Cardiac muscle cell (in vitro differentiated cells and primary cell): ENCODE measurements around the gene C11orf91. TPM values are rescaled to one million over a fixed set of nuclear protein-coding genes. Genes with fewer than 3 reads are reported as not detected.
"Not testable (repeated sequence)": the region's sequence is repeated elsewhere in the genome, so short reads cannot be mapped to it uniquely, and the experiment has no call there.

Experiments
- DNase-seq, 2 donors: peaks; one replicate each; pipeline versions ENCODE4 v3.0.0 to v3.0.0-alpha.2; 2010 to 2017; ENCODE audit warnings: low read depth in 1 of 2, low spot score in 1 of 2
- H3K27ac ChIP-seq: fragments of 200-600 bp; sonication (generic); 2 replicates; pipeline ENCODE4 v1.5.1; 2016
- H3K27me3 ChIP-seq: fragments of 200-600 bp; sonication (generic); 2 replicates; pipeline ENCODE4 v1.6.0; 2016; ENCODE audit warnings: control low read depth
- H3K36me3 ChIP-seq: fragments of 200-600 bp; sonication (generic); 2 replicates; pipeline ENCODE4 v1.5.1; 2016; ENCODE audit warnings: control low read depth
- H3K4me1 ChIP-seq: fragments of 200-600 bp; sonication (generic); 2 replicates; pipeline ENCODE4 v1.8.1; 2017; ENCODE audit warnings: low read depth, mild to moderate bottlenecking, mixed run types
- H3K4me3 ChIP-seq: fragments of 200-600 bp; sonication (generic); 2 replicates; pipeline ENCODE4 v1.5.1; 2016; ENCODE audit warnings: mild to moderate bottlenecking
- H3K9me3 ChIP-seq: fragments of 200-600 bp; sonication (generic); 2 replicates; pipeline ENCODE4 v1.5.1; 2017; ENCODE audit warnings: low read depth, mild to moderate bottlenecking, control low read depth
- polyA plus RNA-seq: library from polyadenylated mRNA; unstranded; fragments of >200 nt; fragmentation: Nextera tagmentation; extraction: Ambion mirVana; gene quantifications from 2 replicates; pipeline ENCODE4 v1.2.1, GENCODE V29; 2016
- total RNA-seq: library from RNA; depleted of rRNA; stranded (reverse); fragments of >200 nt; gene quantifications from 2 replicates; pipeline ENCODE4 v1.2.3, GENCODE V29; 2016
- TF ChIP-seq, protein P1 (sequence below): IDR thresholded peaks from 2 replicates; pipeline ENCODE4 v1.5.1; 2012; ENCODE audit warnings: low read depth, mild to moderate bottlenecking, low read length

Gene C11orf91
- total and polyA plus RNA-seq, 2 experiments from 2014 or later = 0.23 TPM; not detected in 1

DNA sequence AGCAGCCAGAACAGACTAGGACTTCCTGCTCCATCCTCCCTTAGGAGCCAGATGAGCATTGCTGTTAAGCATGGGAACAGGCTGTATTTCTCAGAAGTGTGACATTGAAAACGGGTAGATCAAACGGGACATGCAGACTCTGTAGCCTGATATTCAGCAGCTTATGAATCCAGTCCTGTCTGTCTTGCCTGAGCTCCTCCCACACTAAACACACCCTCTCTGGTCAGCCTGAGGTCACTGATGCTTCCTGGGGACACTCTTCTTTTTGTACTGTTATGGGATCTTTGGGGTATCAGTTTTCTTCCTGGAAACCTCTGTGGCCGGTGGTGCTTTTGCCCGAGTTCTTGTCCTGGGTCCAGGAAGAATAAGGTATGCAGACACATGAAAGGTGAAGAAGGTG is 35.8 kb downstream of the C11orf91 start:
- no peak overlapping the region for H3K27ac ChIP-seq
- TF ChIP-seq, protein P1, sequence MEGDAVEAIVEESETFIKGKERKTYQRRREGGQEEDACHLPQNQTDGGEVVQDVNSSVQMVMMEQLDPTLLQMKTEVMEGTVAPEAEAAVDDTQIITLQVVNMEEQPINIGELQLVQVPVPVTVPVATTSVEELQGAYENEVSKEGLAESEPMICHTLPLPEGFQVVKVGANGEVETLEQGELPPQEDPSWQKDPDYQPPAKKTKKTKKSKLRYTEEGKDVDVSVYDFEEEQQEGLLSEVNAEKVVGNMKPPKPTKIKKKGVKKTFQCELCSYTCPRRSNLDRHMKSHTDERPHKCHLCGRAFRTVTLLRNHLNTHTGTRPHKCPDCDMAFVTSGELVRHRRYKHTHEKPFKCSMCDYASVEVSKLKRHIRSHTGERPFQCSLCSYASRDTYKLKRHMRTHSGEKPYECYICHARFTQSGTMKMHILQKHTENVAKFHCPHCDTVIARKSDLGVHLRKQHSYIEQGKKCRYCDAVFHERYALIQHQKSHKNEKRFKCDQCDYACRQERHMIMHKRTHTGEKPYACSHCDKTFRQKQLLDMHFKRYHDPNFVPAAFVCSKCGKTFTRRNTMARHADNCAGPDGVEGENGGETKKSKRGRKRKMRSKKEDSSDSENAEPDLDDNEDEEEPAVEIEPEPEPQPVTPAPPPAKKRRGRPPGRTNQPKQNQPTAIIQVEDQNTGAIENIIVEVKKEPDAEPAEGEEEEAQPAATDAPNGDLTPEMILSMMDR = no peak
- no peak overlapping the region for H3K4me3 ChIP-seq
- no peaks in the 10 kb centered on the region for H3K4me1 ChIP-seq
- no peaks in the 10 kb centered on the region for H3K9me3 ChIP-seq
- H3K36me3 ChIP-seq = no peaks in the 10 kb centered on the region
- H3K27me3 ChIP-seq = no peaks in the 10 kb centered on the region
- DNase-seq = no peak

DNA sequence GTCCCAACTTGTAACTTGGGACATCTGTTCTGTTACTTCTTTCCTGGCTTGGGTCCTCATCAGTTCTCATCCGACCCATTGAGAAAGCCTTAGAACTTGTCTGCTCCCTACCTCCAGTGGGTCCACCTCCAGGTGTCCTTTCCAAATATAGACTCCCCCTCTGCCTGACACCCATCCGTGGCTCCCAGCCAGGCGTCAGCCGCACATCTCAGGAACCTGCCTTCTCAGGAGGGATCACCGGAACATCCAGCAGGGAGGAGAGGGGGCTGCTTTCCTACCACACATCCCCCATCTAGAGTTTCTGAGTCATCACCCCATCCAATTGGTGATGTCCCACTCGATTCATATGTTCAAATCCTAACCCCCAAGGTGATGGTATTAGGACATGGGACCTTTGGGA is 36.5 kb downstream of the C11orf91 start:
- no peak for DNase-seq
- TF ChIP-seq, protein P1 = no peak
- H3K4me3 ChIP-seq = no peak overlapping the region
- no peaks in the 10 kb centered on the region for H3K36me3 ChIP-seq
- no peak overlapping the region for H3K27ac ChIP-seq
- no peaks in the 10 kb centered on the region for H3K27me3 ChIP-seq
- no peaks in the 10 kb centered on the region for H3K4me1 ChIP-seq
- H3K9me3 ChIP-seq = no peaks in the 10 kb centered on the region

DNA sequence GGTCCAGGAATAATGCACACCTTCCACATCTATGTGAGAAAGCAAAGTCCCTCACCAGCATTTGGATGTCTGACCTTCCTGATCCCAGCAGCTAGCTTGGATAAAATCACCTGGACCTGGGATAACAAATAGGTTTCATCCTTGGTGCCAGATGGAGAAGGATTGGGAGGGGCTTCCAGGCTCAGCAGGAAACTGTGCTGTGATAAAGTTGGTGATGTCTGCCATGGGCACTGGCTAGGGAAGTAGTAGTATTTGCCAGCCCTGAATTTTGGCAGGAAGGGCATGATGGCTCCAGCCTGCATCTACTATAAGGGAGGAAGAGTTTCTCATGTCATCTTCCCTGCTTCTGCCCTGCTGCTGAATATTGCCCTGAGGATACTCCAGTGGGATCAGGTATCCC is 37.5 kb downstream of the C11orf91 start:
- Histone ChIP-seq H3K4me1 (no peaks in the 10 kb centered on the region), H3K27ac (no peak overlapping the region), H3K36me3 (no peaks in the 10 kb centered on the region), H3K9me3 (no peaks in the 10 kb centered on the region), H3K4me3 (no peak overlapping the region), H3K27me3 (no peaks in the 10 kb centered on the region)
- TF ChIP-seq, protein P1 = no peak
- DNase-seq = no peak

DNA sequence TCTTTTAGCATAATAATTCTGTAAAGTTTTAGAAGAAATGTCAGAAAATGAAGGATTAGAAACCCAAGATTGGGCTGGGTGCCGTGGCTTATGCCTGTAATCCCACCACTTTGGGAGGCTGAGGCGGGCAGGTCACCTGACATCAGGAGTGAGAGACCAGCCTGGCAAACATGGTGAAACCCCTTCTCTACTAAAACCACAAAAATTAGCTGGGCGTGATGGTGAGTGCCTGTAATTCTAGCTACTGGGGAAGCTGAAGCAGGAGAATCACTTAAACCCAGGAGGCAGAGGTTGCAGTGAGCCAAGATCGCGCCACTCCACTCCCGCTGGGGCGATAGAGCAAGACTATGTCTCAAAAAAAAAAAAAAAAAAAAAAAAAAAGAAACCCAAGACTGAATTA is 39.1 kb downstream of the C11orf91 start:
- DNase-seq, H3K4me3 ChIP-seq, H3K27me3 ChIP-seq, H3K4me1 ChIP-seq, H3K27ac ChIP-seq, H3K36me3 ChIP-seq, H3K9me3 ChIP-seq: not testable (repeated sequence)

DNA sequence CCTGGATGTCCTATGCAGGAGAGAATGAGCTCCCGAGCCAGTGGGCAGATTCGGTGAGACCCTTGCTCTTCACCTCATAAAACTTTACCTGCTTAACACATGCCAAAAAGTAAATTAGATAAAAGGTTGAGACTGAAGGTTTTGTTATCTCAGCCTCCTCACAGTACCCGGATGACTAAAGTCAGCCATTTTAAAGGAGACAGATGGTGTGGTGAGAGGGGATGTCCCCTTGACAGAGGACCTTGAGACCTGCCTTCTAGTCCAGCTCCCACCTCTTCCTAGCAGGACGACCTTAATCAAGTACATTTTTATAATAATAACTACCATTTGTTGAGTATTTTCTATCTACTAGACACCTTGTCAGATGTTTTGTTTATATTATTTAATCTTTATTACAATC is 39.7 kb downstream of the C11orf91 start:
- no peak for DNase-seq
- H3K27ac ChIP-seq = no peak overlapping the region
- TF ChIP-seq, protein P1 = no peak
- H3K4me3 ChIP-seq = no peak overlapping the region
- no peaks in the 10 kb centered on the region for H3K4me1 ChIP-seq
- no peaks in the 10 kb centered on the region for H3K9me3 ChIP-seq
- no peaks in the 10 kb centered on the region for H3K27me3 ChIP-seq
- no peaks in the 10 kb centered on the region for H3K36me3 ChIP-seq

DNA sequence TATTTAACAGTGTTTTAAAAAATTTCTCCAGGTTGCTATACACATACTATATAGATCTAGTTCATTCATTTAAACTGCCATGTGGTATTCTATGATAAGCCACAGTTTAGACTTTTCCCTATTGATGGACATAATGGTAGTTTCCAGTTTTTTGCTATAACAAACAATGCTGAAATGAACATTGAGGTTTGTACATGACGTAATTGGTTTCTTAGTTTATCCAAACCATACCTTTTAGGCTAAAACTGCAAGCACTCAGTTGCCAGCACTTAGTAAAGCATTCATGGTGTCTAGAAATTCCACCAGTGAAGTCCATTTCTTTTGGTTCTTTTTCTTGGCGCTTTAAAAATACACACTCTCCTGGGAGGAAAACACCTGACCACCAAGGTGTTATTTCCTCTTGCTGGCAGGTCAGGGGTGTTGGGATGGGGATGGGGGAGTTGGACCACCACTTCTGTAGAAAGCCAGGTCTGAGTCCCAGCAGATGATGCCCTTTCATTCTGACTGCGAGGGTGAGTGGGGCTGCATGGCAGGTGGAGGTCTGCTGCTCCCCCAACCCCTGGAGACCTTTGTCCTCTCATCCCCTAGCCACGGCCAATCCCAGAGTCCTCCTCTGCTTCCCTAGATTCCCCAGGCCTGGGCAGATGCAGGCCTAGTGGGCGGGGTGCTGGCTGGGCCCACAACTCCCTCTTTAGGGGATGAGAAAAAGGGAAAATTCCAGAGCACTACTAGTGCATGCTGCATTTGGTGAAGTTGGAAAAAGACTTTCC is 41.1 kb downstream of the C11orf91 start:
- DNase-seq = no peak
- Histone ChIP-seq H3K4me3 (no peak overlapping the region), H3K36me3 (no peaks in the 10 kb centered on the region), H3K27ac (no peak overlapping the region), H3K27me3 (no peaks in the 10 kb centered on the region), H3K9me3 (no peaks in the 10 kb centered on the region), H3K4me1 (peaks cover 6% of the 10 kb centered on the region)
- TF ChIP-seq, protein P1 = no peak
